Measurements from ENCODE around the gene CMIP. TPM values are rescaled to one million over a fixed set of nuclear protein-coding genes. Genes with fewer than 3 reads are reported as not detected.

The CMIP gene
- total RNA-seq, 4 donors from 2014 or later: 14.5 to 24.6 (median 21.0) TPM

- TF ChIP-seq POLR2A (IDR thresholded peaks at IDR 0.05; ENCODE audit: low read depth): no peak
- peak in 1 of 3 experiments; percentile 18 for TF ChIP-seq CTCF (IDR thresholded peaks at IDR 0.05)
- 48% methylated on average over 14 of the region's 17 CpGs for WGBS
- H3K9me3 ChIP-seq: no peaks in the 10 kb centered on the region
- intact Hi-C loops (cut with DNase I): no loop called here
- no peak for DNase-seq (ENCODE audit: extremely low spot score)
- H3K27ac ChIP-seq (replicated peaks in 1 of 4): peak overlapping the region in 1 of 4 donors; percentile 61
- H3K4me3 ChIP-seq: no peak overlapping the region
- H3K4me1 ChIP-seq: peaks cover 48 to 77% (median 68%) of the 10 kb centered on the region in 4 donors
- no peaks in the 10 kb centered on the region for H3K36me3 ChIP-seq
- no peaks in the 10 kb centered on the region for H3K27me3 ChIP-seq
Measured at GRCh38 chr16:81495321-81496234, 51.0 kb downstream of the CMIP start.

GRCh38 chr16:81496321-81496720 is 51.7 kb downstream of the CMIP start:
- Histone ChIP-seq H3K27me3 (no peaks in the 10 kb centered on the region), H3K36me3 (no peaks in the 10 kb centered on the region), H3K27ac (replicated peaks in 1 of 4) (no peak overlapping the region), H3K4me3 (no peak overlapping the region), H3K9me3 (no peaks in the 10 kb centered on the region), H3K4me1 (peaks cover 48 to 78% (median 70%) of the 10 kb centered on the region in 4 donors)
- DNase-seq (ENCODE audit: extremely low spot score): no peak
- intact Hi-C loops (cut with DNase I): no loop called here
- TF ChIP-seq POLR2AphosphoS5 (IDR thresholded peaks at IDR 0.05) (no peak), POLR2A (IDR thresholded peaks at IDR 0.05; ENCODE audit: low read depth) (no peak), CTCF (IDR thresholded peaks at IDR 0.05) (no peak), EP300 (IDR thresholded peaks at IDR 0.05) (no peak)
- WGBS: 95% methylated on average over 7 of the region's 7 CpGs

- no peak for DNase-seq (ENCODE audit: extremely low spot score)
- 95% methylated on average over 6 of the region's 6 CpGs for WGBS
- TF ChIP-seq EP300 (IDR thresholded peaks at IDR 0.05): no peak
- TF ChIP-seq CTCF (IDR thresholded peaks at IDR 0.05): no peak
- no peaks in the 10 kb centered on the region for H3K27me3 ChIP-seq
- H3K27ac ChIP-seq (replicated peaks in 1 of 4): no peak overlapping the region
- H3K9me3 ChIP-seq: no peaks in the 10 kb centered on the region
- intact Hi-C loops (cut with DNase I): no loop called here
- H3K4me1 ChIP-seq: peaks cover 44 to 73% (median 66%) of the 10 kb centered on the region in 4 donors
- H3K4me3 ChIP-seq: no peak overlapping the region
- H3K36me3 ChIP-seq: no peaks in the 10 kb centered on the region
Measured at GRCh38 chr16:81496742-81497141, 52.1 kb downstream of the CMIP start.

- intact Hi-C loops (cut with DNase I): no loop called here
- Histone ChIP-seq H3K27me3 (no peaks in the 10 kb centered on the region), H3K4me3 (no peak overlapping the region), H3K9me3 (no peaks in the 10 kb centered on the region), H3K4me1 (peaks cover 35 to 64% (median 57%) of the 10 kb centered on the region in 4 donors), H3K36me3 (no peaks in the 10 kb centered on the region), H3K27ac (replicated peaks in 1 of 4) (peak overlapping the region in 1 of 4 donors; percentile 46)
- DNase-seq (ENCODE audit: extremely low spot score): no peak
- 76% methylated on average over 9 of the region's 10 CpGs for WGBS
- TF ChIP-seq POLR2A (IDR thresholded peaks at IDR 0.05; ENCODE audit: low read depth) (no peak), CTCF (IDR thresholded peaks at IDR 0.05) (peak in 1 of 3 experiments; percentile 27), POLR2AphosphoS5 (IDR thresholded peaks at IDR 0.05) (no peak), EP300 (IDR thresholded peaks at IDR 0.05) (no peak)
Measured at GRCh38 chr16:81497690-81498089, 53.1 kb downstream of the CMIP start.

All from esophagus muscularis mucosa (tissue), 4 donors.